Measurements from ENCODE around the gene NT5DC2. TPM values are rescaled to one million over a fixed set of nuclear protein-coding genes. Genes with fewer than 3 reads are reported as not detected.

Gene NT5DC2
- total and polyA plus RNA-seq, 4 experiments from 2014 or later, result 1.3 to 5.8 (median 5.5) TPM; not detected in 1

GRCh38 chr3:52534281-52535183 is 875 bp upstream of the NT5DC2 start:
- Mint-ChIP-seq H3K4me3 (peak overlapping the region; percentile 66 to 98 (median 78)), H3K4me1 (peaks cover 24 to 52% (median 41%) of the 10 kb centered on the region in 4 donors), H3K36me3 (peaks cover 7 to 11% of the 10 kb centered on the region in 2 donors), H3K27ac (peak overlapping the region in 5 of 7 donors; percentile 68 to 94 (median 82)), H3K9me3 (peaks cover 0 to 3% (median 0%) of the 10 kb centered on the region in 8 donors), H3K27me3 (no peaks in the 10 kb centered on the region)
- H3K4me3 ChIP-seq (ENCODE audit: low read length in 2 of 2), result peak overlapping the region in 1 of 2 donors; percentile 38
- H3K27ac ChIP-seq (ENCODE audit: low read depth, low read length), result no peak overlapping the region
- no peaks in the 10 kb centered on the region for H3K27me3 ChIP-seq (ENCODE audit: insufficient read depth, low read length)
- no peak for DNase-seq
- H3K4me1 ChIP-seq (ENCODE audit: insufficient read depth, low read length), result peaks cover 39% of the 10 kb centered on the region
- ChIA-PET POLR2A (ENCODE audit: partially characterized antibody) (interaction anchor here (1.9 kb wide), 1 partner anchor 45 kb away, joined by 5 read pairs; no protein-coding TSS in a partner anchor), CTCF (ENCODE audit: partially characterized antibody) (no interaction called here)
- intact Hi-C loops (cut with micrococcal nuclease), result loop anchor here (5.0 kb wide), 1 partner anchor 153 kb away; the partner anchor contains the start of genes GNL3 and PBRM1
- no peaks in the 10 kb centered on the region for H3K9me3 ChIP-seq (ENCODE audit: control insufficient read depth in 1 of 2, low read length in 2 of 2)
- no peaks in the 10 kb centered on the region for H3K36me3 ChIP-seq (ENCODE audit: insufficient read depth, low read length)

GRCh38 chr3:52532838-52533622 is 627 bp downstream of the NT5DC2 start:
- intact Hi-C loops (cut with micrococcal nuclease), result loop anchor here (1.0 kb wide), 1 partner anchor 78 kb away; the partner anchor contains the start of gene NISCH
- ChIA-PET CTCF (ENCODE audit: partially characterized antibody) (no interaction called here), POLR2A (ENCODE audit: partially characterized antibody) (no interaction called here)
- Mint-ChIP-seq H3K4me3 (peak overlapping the region; percentile 51 to 79 (median 64)), H3K36me3 (peaks cover 0 to 3% of the 10 kb centered on the region in 2 donors), H3K4me1 (peaks cover 13 to 37% (median 27%) of the 10 kb centered on the region in 4 donors), H3K9me3 (peaks cover 0 to 3% (median 0%) of the 10 kb centered on the region in 8 donors), H3K27me3 (no peaks in the 10 kb centered on the region), H3K27ac (peak overlapping the region in 2 of 7 donors; percentile 58 to 64)
- Histone ChIP-seq H3K9me3 (ENCODE audit: control insufficient read depth in 1 of 2, low read length in 2 of 2) (no peaks in the 10 kb centered on the region), H3K27me3 (ENCODE audit: insufficient read depth, low read length) (no peaks in the 10 kb centered on the region), H3K27ac (ENCODE audit: low read depth, low read length) (peak overlapping the region; percentile 14), H3K4me3 (ENCODE audit: low read length in 2 of 2) (peak overlapping the region in 1 of 2 donors; percentile 49), H3K36me3 (ENCODE audit: insufficient read depth, low read length) (no peaks in the 10 kb centered on the region), H3K4me1 (ENCODE audit: insufficient read depth, low read length) (peaks cover 24% of the 10 kb centered on the region)
- DNase-seq, result peak in 3 of 5 donors; percentile 25 to 36 (median 32)

DNA sequence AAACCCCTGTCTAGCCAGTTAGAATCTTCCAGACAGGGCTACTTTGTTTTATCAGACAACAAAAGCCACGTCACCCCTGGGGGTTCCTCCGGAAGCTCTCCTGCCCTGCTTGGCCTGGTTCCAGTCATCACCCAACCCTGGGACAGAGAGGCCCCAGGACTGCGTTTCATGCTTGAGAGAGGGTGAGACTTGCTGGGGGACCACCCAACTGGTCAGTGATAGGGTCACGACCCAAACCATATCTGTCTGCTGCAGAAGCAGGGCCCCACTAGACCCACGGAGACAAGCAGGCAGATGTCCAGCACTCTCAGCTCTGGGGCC is 1.2 kb downstream of the NT5DC2 start:
- Mint-ChIP-seq H3K4me3 (peak overlapping the region; percentile 50 to 79 (median 64)), H3K9me3 (peaks cover 0 to 3% (median 0%) of the 10 kb centered on the region in 8 donors), H3K4me1 (peaks cover 7 to 32% (median 22%) of the 10 kb centered on the region in 4 donors), H3K36me3 (peaks cover 0 to 3% of the 10 kb centered on the region in 2 donors), H3K27me3 (no peaks in the 10 kb centered on the region), H3K27ac (peak overlapping the region in 4 of 7 donors; percentile 35 to 70 (median 61))
- Histone ChIP-seq H3K4me3 (ENCODE audit: low read length in 2 of 2) (no peak overlapping the region), H3K27ac (ENCODE audit: low read depth, low read length) (peak overlapping the region; percentile 14), H3K27me3 (ENCODE audit: insufficient read depth, low read length) (no peaks in the 10 kb centered on the region), H3K9me3 (ENCODE audit: control insufficient read depth in 1 of 2, low read length in 2 of 2) (no peaks in the 10 kb centered on the region), H3K4me1 (ENCODE audit: insufficient read depth, low read length) (peaks cover 19% of the 10 kb centered on the region), H3K36me3 (ENCODE audit: insufficient read depth, low read length) (no peaks in the 10 kb centered on the region)
- ChIA-PET POLR2A (ENCODE audit: partially characterized antibody) (no interaction called here), CTCF (ENCODE audit: partially characterized antibody) (no interaction called here)
- DNase-seq, result peak; percentile 9 to 73 (median 28)
- intact Hi-C loops (cut with micrococcal nuclease), result loop anchor here (1.0 kb wide), 1 partner anchor 77 kb away; the partner anchor contains the start of gene NISCH

GRCh38 chr3:52531860-52532516 is 1.7 kb downstream of the NT5DC2 start:
- intact Hi-C loops (cut with micrococcal nuclease), result loop anchor here (1.0 kb wide), 1 partner anchor 77 kb away; the partner anchor contains the start of gene NISCH
- H3K27me3 Mint-ChIP-seq, result no peaks in the 10 kb centered on the region
- no peaks in the 10 kb centered on the region for H3K36me3 ChIP-seq (ENCODE audit: insufficient read depth, low read length)
- H3K4me1 ChIP-seq (ENCODE audit: insufficient read depth, low read length), result peaks cover 14% of the 10 kb centered on the region
- H3K4me3 Mint-ChIP-seq, result peak overlapping the region in 4 of 8 donors; percentile 13 to 78 (median 59)
- no peak overlapping the region for H3K4me3 ChIP-seq (ENCODE audit: low read length in 2 of 2)
- peaks cover 0 to 3% (median 0%) of the 10 kb centered on the region in 8 donors for H3K9me3 Mint-ChIP-seq
- H3K9me3 ChIP-seq (ENCODE audit: control insufficient read depth in 1 of 2, low read length in 2 of 2), result no peaks in the 10 kb centered on the region
- CTCF ChIA-PET (ENCODE audit: partially characterized antibody), result no interaction called here
- peak overlapping the region in 3 of 7 donors; percentile 35 to 70 (median 58) for H3K27ac Mint-ChIP-seq
- peaks cover 0 to 3% of the 10 kb centered on the region in 2 donors for H3K36me3 Mint-ChIP-seq
- H3K27ac ChIP-seq (ENCODE audit: low read depth, low read length), result no peak overlapping the region
- peaks cover 5 to 27% (median 18%) of the 10 kb centered on the region in 4 donors for H3K4me1 Mint-ChIP-seq
- DNase-seq, result no peak
- H3K27me3 ChIP-seq (ENCODE audit: insufficient read depth, low read length), result no peaks in the 10 kb centered on the region
- POLR2A ChIA-PET (ENCODE audit: partially characterized antibody), result no interaction called here

- H3K27me3 Mint-ChIP-seq, result no peaks in the 10 kb centered on the region
- no peaks in the 10 kb centered on the region for H3K9me3 Mint-ChIP-seq
- peaks cover 5 to 19% (median 13%) of the 10 kb centered on the region in 4 donors for H3K4me1 Mint-ChIP-seq
- no peaks in the 10 kb centered on the region for H3K36me3 ChIP-seq (ENCODE audit: insufficient read depth, low read length)
- H3K4me3 Mint-ChIP-seq, result peak overlapping the region in 1 of 8 donors; percentile 45
- peaks cover 13% of the 10 kb centered on the region for H3K4me1 ChIP-seq (ENCODE audit: insufficient read depth, low read length)
- intact Hi-C loops (cut with micrococcal nuclease), result no loop called here
- no peaks in the 10 kb centered on the region for H3K27me3 ChIP-seq (ENCODE audit: insufficient read depth, low read length)
- H3K9me3 ChIP-seq (ENCODE audit: control insufficient read depth in 1 of 2, low read length in 2 of 2), result no peaks in the 10 kb centered on the region
- ChIA-PET CTCF (ENCODE audit: partially characterized antibody) (no interaction called here), POLR2A (ENCODE audit: partially characterized antibody) (no interaction called here)
- H3K27ac Mint-ChIP-seq, result no peak overlapping the region
- H3K36me3 Mint-ChIP-seq, result no peaks in the 10 kb centered on the region
- DNase-seq, result no peak
- H3K4me3 ChIP-seq (ENCODE audit: low read length in 2 of 2), result no peak overlapping the region
- H3K27ac ChIP-seq (ENCODE audit: low read depth, low read length), result no peak overlapping the region
Measured at GRCh38 chr3:52530918-52531826, 2.5 kb downstream of the NT5DC2 start.
